H1 (cell line): ENCODE data around the gene RTN4RL2. TPM values are rescaled to one million over a fixed set of nuclear protein-coding genes. Genes with fewer than 3 reads are reported as not detected.

Source experiments
- BACH1 ChIP-seq: IDR thresholded peaks from 2 replicates; pipeline ENCODE4 v1.6.1; 2012; ENCODE audit warnings: low read length, improper control_type of control experiment
- HDAC2 ChIP-seq, 2 experiments: fragments of 300-600 bp in 1 of 2; sonication (generic) in 1 of 2; IDR thresholded peaks; 2 replicates each; pipeline ENCODE4 v1.6.1; 2011 to 2012; ENCODE audit warnings: low read depth in 2 of 2, low read length in 2 of 2, mild to moderate bottlenecking in 2 of 2, moderate library complexity in 2 of 2, borderline replicate concordance in 1 of 2, inconsistent platforms in 1 of 2
- polyA plus RNA-seq, 7 experiments: library from polyadenylated mRNA; depleted of rRNA in 3 of 7; stranded (reverse) in 5 of 7; unstranded in 2 of 7; fragments of >200 nt in 5 of 7; fragments of 200-250 nt in 2 of 7; gene quantifications; 1 replicate in 5 of 7; 2 replicates in 1 of 7; 4 replicates in 1 of 7; pipeline versions ENCODE4 v1.2.1 to v1.2.3, GENCODE V29; 2011 to 2013; ENCODE audit warnings: missing spikeins in 2 of 7, mixed read lengths in 2 of 7
- total RNA-seq: library from RNA; stranded (reverse); fragmentation: NEBNext Ultra II Directional; extraction: Animal tissue kit (Norgen Biotek cat#: 25700); gene quantifications from 2 replicates; pipeline ENCODE4 v1.2.1, GENCODE V29; 2021

The RTN4RL2 gene
- total and polyA plus RNA-seq, 2 of the 8 experiments (the other 6 are each of a cell fraction or from before 2014, with no cell fraction given): 11.4 to 23.7 TPM

DNA sequence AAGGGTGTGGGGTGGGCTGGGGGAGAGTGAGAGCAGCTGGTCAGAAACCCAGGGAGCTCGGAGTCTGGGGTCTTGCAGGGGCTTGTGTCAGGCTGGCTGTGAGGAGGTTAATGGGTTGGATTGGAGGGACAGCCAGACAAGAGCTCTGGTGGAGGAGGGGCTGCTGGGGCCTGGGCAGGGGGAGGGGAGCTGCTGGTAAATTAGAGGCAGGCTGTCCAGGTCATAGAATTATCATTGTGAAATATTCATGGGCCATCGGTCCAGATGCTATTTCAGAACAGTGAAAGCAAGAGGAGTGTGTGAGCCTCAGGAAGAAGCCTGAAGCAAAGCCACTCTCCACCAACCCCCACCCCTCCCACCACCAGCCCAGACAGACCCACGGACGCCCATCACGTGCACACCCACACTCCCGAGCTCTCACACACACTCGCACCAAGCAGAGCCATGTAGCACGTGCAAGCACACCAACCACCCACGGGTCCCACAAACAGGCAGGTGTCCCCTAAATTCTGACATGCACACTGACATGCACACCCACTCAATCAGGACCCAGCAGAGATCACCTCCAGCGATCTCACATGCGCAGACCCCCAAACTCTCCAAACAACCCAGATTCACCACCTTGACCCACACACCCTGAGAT is 18.8 kb downstream of the RTN4RL2 start (continued):
- TF ChIP-seq HDAC2 (IDR thresholded peaks at IDR 0.05; ENCODE audit: borderline replicate concordance in 1 of 2, low read depth in 2 of 2, low read length in 2 of 2) (no peak), BACH1 (no peak)
